Urothelium cell line (cell line): ENCODE data around the gene FABP1.
A peak's percentile ranks its signal among the peaks of the same experiment; 100 is the strongest.

Source experiments
- DNase-seq: peaks from one replicate; pipeline ENCODE4 v3.0.0; 2011; ENCODE audit warnings: low spot score, mixed read lengths
- FAIRE-seq: peaks from 2 replicates; lab custom pipeline; 2011; peaks lifted over from hg19 to GRCh38; lab: Jason Lieb, UNC

The FABP1 gene

DNA sequence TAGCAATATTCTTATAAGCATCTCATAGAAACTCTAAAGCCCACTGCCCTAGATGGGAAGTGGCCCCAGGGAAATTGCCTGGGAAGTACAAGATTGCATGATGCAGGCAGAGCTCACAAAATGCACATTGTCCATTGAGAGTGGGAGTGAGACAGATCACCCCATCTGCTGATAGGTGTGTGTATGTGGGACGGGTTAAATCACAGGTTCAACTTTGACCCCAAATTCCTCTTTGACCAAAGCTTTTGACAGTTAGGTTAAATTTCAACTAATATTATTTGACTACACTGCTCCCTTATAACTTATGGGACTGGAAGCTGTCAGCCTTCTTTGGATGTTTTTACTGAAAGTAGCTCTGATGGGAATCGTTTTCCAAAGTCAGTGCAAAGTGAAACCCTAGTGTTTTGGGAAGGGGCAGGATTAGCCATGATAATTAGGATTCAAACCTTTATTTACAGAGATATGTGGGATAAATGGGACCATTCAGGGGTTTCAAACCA is 11.4 kb upstream of the FABP1 start:
- FAIRE-seq: no peak
- DNase-seq: no peak

DNA sequence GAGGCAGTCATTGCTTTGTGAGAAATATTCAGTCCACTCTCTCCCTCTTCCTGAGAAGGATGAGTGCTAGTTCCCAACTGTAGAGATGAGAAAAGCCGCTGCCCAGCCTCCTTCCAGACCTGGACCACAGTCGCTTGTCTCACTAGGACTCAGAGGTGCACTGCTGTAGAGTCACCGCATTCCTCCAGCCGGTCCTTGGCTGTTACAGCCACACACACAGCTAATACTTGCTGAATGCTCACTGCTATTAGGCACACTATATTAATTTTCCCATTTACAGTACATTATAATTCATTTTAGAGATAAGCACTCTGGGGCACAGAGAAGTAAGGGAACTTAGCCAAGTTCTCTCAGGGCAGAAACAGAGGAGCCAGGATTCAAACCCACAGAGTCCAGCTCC is 10.0 kb upstream of the FABP1 start:
- FAIRE-seq (no peak), DNase-seq (no peak)

DNA sequence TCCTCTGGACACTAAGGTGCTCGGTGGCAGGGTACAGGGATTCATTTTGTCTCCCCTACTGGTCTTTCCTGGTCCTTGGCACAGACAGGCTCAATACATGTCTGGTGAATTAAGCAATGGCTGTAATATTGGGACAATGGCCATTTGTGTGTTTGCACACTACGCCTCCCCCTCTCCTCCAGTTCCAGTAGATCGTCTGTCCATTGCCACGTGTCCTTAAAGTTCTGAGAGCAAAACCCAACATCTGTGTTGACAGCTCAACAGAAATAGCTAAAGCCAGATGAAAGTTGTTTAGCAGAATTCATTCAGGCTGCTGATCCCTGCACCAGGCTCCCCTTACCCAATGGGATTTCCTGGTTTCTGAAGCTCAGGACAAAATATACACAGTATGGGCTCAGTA is 9.0 kb upstream of the FABP1 start:
- peak; percentile 20 for FAIRE-seq
- no peak for DNase-seq

DNA sequence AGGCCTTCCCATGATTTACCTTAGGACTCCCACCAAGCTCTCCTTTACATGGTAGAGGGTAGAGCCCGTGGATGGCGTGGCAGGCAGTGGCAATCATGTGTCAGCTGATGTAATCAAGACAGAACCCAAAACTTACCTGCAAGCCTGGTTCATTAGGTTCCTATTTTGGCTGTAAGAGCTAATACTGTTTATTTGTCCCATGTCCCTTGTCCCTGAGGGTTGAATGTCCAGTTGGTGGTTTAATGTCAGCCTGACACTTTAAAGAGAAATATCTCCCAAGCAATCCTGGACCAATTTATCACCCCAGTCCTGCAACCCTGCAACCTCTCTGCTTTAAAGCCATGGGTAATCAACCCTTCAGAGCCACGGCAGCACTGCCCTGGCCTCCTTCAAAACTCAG is 6.0 kb upstream of the FABP1 start:
- FAIRE-seq: no peak
- no peak for DNase-seq

DNA sequence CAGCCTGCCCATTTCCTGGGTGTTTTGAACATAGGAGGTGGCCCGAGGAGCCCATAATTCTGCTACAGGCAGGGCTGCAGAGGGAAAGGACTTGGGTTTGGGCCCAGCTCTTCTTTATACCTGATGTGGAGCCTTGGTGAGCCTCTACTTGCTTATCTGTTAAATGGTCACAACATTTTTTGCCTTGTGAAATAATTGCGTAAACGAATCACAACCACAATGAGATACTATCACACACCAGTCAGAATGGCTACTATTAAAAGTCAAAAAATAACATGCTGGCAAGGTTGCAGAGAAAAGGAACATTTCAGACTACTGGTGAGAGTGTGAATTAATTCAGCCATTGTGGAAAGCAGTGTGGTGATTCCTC is 4.1 kb upstream of the FABP1 start:
- DNase-seq: no peak
- FAIRE-seq: no peak

DNA sequence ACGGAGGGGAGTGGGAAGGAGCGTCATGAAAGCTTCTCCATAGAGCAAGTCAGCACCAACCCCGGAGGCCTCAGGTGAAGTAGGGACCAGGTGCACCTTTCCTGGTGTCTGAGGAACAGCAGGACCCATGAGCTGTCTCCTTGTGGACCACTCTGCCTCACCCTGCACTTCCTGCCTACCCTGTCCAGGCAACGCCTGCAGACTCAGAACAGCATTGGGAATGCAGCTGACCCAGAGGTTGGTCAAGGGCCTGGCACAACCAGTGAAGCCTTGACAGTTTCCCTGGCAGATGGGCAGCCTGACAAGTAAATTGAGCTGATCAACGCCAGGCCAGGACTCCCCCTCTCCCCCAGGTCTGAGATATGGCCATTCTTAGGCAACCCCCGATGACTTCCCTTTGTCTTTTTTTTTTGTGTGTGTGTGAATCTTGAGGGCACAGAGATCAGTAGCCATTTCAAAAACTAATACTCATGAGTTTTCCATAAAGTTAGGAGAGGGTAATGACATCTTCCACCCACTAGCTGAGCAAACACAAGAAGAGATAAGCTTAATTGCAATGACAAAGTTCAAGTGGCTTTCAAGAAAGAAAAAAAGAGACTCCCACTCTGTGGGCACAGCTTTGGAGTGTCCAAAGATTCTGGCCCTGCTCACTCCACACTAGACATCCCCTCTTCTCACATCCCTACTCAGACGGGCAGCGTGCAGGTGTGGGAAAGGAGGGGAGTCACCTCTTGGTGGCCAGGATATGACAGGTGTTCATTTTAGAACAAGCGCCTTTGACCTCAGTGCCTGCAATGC is 3.5 kb upstream of the FABP1 start:
- DNase-seq: no peak
- FAIRE-seq: no peak

DNA sequence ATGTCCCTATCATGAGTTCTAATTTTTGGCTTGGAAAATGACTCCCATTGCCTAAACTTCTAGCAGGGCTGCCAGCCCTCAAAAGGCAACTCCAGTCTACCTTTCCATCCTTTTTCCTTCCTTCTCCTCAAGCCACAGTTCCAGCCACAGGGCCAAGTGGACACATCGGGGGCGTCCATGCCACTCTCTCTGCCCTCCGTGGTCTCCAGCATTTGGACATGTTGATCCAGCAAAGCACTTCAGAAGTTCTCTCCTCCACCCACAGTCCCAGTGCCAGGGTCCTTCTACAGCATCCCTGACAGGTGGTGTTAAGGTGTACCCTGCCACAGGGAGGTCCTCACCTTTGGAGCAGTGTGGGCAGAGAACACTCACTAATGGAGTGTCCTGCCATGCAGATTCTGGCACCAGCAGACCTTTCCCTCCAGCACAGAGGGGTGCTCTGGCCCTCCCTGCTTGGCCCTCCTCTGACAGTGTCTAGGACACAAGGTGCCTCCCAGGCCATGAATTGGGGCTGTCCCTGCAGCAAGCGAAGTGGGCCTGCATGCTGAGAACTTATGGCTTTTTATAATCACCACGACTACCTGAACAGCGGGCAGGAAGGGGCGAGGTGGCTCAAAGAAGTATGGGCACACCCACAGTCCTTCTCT is 1.6 kb upstream of the FABP1 start:
- no peak for FAIRE-seq
- no peak for DNase-seq

DNA sequence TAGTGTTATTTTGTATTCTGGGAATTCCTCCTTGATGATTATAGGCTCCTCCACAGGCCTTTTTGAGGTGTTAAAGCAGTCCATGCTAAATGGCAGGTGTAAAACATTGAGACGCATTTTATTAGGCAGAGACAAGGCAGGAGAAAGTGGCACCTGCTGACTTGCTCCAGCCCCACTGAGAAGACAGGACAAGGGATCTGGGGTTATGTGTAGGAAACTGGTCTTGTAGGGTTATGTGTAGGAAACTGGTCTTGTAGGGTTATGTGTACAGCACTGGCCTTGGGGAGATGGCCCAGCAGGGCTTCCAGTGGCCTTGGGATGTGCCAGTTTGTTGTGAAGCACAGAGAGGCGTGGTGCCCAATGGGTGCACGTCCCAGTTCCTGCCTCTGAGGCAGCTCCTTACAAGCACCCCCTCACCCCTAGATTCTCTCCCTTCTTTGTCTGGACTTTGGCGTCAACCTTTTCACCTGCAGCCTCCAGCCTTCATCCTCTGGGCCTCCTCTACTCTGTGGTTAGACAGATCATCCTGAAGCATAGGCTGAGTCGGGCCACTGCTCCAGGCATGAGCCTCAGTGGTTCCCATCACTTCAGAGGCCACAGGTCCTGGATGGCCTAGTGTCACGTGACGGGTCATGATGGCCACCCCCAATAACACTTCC is 921 bp upstream of the FABP1 start:
- DNase-seq: no peak
- no peak for FAIRE-seq

DNA sequence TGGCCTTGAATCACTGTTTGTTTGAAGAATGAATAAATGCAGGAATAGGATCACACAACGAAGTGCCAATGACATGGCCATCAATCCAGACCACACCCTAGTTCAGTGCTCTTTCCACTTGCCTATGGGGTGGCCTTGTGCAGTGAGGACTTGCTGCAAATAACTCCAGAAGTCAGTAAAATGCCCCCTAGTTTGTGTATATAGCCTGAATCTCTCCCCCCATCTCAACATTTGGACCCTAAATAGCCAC is 299 bp downstream of the FABP1 start:
- peak; percentile 23 for FAIRE-seq
- no peak for DNase-seq

DNA sequence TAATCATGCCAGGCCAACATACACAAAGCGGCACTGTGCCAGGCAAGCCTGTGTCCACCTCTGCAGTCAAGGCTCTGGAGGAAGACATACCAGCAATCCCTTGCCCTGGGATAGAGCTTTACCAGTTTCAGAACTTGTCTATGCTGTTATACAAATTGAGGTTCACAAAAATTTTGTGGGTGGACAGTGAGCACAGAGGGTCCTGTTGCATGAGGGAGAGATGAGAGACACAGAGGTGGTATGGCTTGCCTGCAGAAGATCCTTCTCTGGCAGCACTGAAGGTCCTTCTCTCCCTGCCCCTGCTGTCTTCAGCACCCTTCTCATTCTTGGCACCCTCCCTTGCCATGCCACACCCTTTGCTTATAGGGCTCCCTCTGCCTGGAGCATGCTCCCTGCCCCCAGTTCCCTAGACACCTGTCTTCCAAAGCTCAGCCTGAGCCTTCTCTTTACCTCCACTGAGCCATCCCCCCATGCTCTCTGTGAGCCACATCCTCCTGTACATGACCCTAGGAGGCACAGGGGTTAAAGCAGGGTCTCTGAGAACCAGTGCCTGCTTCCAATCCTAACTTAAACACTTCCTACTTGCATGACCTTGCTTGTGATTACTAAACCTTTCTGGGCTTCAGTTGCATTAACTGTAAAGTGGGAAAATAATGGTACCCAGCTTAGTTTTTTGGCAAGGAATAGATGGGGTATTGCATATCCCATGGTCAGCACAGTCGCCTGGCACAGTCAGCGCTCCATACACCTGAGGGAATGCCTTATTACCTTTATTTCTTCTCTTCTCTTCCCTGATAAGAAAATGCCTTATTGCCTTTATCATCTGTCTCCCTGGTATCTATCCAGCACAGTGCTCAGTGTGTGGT is 857 bp downstream of the FABP1 start:
- no peak for DNase-seq
- no peak for FAIRE-seq

DNA sequence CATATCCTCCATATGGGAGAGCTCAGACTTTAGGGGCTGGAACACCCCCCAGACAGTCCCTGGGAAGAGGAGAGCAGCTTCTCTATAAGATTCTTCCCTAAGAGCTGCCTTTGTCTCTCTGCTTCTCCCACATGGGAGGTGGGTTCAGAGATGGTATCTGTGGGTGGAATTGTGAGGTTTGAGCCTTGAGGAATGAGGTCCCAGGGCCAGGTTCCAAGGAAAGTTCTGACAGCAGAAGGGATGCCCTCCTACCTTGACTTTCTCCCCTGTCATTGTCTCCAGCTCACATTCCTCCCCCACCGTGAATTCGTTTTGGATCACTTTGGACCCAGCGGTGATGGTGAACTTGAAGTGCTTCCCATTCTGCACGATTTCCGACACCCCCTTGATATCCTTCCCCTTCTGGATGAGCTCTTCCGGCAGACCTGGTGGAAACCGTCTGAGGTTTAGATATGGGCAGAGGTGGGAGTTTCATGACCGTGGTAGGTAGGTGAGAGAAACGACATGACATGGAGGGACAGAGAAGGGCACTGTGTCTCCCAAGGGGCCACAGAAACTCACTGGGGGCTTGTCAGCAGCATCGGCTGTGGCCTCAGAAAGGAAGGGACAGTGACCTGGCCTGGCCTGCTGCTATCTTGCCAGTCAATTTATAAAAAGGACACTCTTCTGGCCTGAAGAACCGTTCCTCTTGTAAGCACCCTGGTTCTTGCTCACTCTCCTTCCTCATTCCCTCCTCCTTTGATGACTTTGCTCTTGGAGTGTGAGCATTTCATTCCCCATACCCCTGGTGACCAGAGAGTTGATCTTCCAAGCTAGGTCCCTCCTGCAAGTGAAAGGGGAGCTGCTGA is 1.7 kb downstream of the FABP1 start:
- no peak for FAIRE-seq
- DNase-seq: no peak

DNA sequence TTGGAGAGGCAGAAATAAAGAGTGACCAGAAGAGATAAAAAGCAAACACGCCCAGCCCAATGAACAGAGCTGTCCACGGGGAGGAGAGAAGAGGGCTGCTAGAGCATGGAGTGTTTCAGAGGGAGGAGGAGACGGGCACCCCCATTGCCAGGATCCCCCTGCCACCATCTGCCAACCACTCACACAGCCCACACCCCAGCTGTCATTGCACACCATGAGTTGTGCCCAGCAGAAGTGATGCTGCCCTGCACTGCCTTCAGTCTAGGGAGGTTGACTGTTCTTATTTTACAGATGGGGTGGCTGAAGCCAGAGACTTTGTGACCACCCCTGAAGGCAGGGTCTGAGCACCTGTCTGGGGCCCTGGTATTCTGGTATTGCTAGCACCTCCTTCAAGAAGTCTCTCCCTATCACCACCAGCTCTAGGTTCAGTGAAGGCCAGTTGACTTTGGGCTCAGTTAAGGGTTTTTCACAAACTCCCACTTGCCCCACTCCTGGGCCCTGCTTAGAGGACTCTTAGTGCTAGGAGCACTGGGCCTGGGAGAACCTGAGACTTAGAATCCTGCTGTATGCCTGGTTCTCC is 2.4 kb downstream of the FABP1 start:
- FAIRE-seq (no peak), DNase-seq (no peak)

DNA sequence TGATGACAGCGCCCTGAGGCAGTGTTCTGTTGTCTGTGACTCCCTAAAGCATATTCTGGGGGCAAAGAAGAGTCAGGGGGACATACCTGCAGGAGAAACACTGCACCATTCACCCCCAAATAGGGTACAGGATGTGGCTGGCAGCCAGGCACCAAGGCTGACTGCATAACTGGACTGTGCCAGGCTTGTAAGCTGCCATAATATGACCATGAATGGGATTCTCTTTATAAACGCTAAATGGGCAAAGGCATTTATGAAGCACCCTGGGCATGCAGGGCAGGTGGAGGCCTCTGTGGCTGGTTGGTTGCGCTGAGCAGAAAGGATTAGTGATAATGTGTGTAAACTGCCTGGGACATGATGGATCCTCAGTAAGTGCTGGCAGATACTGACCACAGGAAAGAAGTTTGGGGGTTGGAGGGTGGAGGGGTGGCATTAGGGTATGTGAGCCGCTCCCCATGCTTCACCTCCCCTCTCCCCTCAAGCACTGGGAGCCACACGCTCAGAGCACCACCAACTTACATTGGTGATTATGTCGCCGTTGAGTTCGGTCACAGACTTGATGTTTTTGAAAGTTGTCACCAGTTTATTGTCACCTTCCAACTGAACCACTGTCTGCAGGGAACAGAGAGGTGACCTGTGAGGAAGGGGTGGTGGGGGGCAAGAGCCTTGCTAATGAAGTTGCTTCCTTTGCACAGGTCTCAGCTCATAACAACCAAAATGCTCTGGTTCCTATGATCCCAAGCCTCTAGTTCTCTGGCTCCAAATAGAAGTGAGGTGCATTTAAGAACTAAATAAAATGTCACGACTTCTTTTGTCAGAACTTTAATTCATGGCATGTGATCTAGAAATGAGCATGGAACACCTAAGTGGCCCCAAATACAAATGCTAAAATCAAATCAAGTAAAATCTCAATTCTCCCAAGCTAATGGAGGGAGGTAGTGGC is 3.6 kb downstream of the FABP1 start:
- FAIRE-seq: no peak
- no peak for DNase-seq

DNA sequence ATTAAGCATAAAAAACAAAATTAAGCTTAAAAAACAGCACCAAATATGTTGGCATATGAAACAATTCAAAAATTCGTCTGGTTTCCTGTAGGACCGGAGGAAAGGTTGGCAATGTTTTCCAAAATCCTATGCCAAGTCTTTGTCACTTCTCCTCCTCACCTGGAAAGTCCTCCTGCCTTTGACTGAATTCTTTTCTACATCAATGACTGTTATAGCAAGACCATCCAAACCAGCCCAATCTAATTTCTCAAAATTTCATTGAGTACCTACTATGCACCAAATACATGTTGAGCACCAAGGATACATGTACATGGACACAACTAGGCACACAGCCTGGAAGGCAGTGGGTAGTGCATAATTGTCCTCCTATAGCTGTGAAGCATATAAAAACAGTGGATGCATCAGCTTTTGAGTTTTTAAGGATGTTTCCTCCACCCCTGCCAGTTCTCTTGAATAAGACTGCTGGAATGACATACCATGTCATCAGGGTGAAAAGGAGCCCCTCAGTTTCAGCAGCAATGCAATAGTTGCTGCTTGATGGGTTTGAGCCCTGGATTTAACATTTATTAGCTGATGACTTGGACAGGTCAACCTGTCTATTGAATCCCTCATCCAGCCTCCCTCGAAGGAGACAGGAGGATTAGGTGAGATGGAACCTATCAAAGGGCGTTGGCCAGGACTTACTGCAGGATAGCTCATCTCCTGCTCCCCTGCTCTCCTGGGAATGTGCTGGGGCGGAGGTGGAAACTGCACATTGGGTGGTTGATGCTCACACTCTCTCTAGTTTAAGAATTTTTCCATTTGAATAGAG is 4.5 kb downstream of the FABP1 start:
- no peak for DNase-seq
- FAIRE-seq: no peak

DNA sequence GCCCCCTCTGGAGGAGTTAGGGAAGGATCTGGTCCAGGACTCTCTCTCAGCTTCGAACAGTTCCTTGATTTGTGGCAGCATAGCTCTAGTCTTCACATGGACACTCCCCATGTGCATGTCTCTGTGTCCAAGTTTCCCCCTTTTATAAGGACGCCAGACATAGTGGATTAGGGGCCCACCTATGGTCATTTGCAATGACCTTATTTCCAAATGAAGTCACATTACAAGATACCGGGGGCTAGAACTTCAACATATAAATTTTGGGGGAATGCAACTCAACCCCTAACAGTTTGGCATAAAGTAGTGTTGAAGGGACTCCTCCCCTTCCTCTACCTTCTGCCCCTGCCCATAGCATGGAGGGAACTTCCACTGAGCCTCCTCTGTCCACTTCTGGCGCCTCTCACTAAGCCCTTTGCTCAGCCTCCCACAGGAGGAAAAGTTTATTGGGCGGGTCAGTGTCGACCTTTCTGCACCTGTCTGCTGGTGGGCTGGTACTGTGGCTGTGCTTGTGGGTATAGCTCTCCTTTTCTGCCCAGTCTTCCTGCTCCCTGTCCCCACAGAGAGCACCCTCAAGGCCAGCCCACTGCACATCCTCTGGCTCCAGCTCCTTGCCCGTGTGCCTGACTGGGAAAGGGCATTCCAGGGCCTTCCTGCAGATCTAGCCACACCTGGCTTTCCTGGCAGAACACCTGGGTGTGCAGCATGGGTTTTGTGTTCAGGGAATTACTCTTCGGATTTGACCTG is 5.5 kb downstream of the FABP1 start:
- DNase-seq: no peak

DNA sequence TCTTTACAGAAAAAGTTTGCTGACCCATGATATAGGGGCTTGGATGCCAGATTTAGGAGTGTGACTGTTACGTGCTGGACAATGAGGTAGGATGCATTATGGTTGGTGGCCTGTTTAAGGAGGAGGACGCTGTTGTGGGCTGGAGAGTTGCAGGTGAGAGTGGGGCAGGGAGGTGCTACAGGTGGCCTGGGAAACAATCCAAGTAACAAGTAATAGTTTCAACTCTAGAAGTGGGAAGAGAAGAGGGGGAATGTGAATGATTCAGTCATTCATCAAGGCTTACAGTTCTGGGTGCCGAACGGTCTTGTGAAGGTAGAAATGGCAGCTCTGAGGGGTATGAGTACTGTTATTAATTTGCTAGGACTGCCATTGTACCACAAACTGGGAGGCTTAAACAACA is 6.2 kb downstream of the FABP1 start:
- DNase-seq (no peak), FAIRE-seq (no peak)

More for the DNA sequence above, 5.5 kb downstream of the FABP1 start:
- no peak for FAIRE-seq

DNA sequence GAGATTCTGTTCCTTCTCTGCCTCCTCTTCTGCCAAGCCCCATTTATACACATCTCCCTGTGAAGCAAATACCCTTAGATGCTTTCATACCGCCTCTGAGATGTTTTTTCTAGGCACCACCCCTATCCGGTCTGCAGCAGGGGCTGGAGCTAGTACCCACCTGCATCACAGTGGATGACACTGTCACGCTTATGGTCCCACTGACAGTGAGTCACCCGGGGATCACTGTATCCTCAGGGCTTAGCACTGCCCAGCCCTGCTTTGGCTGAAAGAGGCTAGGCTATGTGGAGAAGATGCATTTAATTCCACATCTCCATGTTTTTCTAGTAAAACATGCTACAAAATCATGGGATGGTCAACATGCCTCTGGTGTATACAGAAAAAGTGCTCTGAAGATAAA is 9.9 kb downstream of the FABP1 start:
- FAIRE-seq (no peak), DNase-seq (no peak)
